Measurements from ENCODE around the gene KLHL11.

KLHL11 gene, protein sequence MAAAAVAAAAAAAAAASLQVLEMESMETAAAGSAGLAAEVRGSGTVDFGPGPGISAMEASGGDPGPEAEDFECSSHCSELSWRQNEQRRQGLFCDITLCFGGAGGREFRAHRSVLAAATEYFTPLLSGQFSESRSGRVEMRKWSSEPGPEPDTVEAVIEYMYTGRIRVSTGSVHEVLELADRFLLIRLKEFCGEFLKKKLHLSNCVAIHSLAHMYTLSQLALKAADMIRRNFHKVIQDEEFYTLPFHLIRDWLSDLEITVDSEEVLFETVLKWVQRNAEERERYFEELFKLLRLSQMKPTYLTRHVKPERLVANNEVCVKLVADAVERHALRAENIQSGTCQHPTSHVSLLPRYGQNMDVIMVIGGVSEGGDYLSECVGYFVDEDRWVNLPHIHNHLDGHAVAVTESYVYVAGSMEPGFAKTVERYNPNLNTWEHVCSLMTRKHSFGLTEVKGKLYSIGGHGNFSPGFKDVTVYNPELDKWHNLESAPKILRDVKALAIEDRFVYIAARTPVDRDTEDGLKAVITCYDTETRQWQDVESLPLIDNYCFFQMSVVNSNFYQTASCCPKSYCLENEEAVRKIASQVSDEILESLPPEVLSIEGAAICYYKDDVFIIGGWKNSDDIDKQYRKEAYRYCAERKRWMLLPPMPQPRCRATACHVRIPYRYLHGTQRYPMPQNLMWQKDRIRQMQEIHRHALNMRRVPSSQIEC

GRCh38 chr17:41864836-41865595 is at the start of gene KLHL11:
Gene KLHL11, minus strand, starts transcription at chr17:41865423. Its CDS starts 53 bp downstream, at chr17:41865370.
- no peak for FAIRE-seq
- TF ChIP-seq CTCF (IDR thresholded peaks at IDR 0.05; ENCODE audit: insufficient read depth, missing control alignments): no peak

GRCh38 chr17:41915020-41915419 is 49.8 kb upstream of the KLHL11 start:
- TF ChIP-seq CTCF (IDR thresholded peaks at IDR 0.05; ENCODE audit: insufficient read depth, missing control alignments): no peak
- FAIRE-seq (no peak), DNase-seq (ENCODE audit: insufficient read length, low spot score) (no peak)

More at GRCh38 chr17:41864836-41865595, at the start of gene KLHL11:
- DNase-seq (ENCODE audit: insufficient read length, low spot score): peak; percentile 80

GRCh38 chr17:41914358-41914766 is 49.1 kb upstream of the KLHL11 start:
- TF ChIP-seq CTCF (IDR thresholded peaks at IDR 0.05; ENCODE audit: insufficient read depth, missing control alignments): no peak
- no peak for FAIRE-seq

DNA sequence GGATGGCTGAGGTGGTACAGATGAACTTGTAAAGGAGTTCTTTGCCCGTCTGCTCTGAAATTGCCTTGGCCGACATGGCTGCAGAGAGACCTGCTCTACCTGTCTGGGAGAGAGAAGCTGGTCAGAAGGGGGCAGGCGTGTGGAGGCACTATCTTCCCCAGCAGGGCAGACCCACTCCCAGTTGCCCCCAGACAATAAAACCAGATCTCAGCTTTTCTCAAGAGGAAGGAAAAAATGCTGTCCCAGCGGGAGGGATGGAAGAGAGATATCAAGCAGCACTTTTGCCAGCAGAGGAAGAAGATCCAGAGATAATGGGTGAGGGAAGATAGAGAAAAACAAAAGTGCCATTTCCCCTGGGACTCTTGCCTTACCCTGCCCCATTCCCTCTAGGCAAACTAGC is 48.6 kb upstream of the KLHL11 start:
- FAIRE-seq (no peak), DNase-seq (ENCODE audit: insufficient read length, low spot score) (no peak)
- no peak for TF ChIP-seq CTCF (IDR thresholded peaks at IDR 0.05; ENCODE audit: insufficient read depth, missing control alignments)

More at GRCh38 chr17:41914358-41914766, 49.1 kb upstream of the KLHL11 start:
- no peak for DNase-seq (ENCODE audit: insufficient read length, low spot score)

DNA sequence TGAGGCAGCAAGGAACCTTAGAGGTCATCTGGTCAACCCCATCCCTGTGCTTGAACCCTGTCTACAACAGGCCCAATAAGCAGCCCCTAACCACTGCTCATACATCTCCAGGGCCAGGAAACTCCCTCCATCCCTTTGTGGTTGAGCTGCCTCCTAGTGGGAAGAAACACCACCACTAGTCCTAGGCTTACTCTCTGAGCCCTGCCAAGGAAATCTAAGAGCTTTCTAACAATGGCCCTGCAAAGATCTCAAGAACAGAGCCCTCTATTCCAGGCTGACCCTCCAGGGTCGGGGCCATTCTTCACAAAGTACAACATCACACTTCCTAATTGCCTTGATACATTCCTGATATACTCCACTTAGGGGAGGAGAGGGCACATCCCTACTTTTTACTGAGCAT is 47.7 kb upstream of the KLHL11 start:
- no peak for FAIRE-seq
- no peak for DNase-seq (ENCODE audit: insufficient read length, low spot score)
- no peak for TF ChIP-seq CTCF (IDR thresholded peaks at IDR 0.05; ENCODE audit: insufficient read depth, missing control alignments)

DNA sequence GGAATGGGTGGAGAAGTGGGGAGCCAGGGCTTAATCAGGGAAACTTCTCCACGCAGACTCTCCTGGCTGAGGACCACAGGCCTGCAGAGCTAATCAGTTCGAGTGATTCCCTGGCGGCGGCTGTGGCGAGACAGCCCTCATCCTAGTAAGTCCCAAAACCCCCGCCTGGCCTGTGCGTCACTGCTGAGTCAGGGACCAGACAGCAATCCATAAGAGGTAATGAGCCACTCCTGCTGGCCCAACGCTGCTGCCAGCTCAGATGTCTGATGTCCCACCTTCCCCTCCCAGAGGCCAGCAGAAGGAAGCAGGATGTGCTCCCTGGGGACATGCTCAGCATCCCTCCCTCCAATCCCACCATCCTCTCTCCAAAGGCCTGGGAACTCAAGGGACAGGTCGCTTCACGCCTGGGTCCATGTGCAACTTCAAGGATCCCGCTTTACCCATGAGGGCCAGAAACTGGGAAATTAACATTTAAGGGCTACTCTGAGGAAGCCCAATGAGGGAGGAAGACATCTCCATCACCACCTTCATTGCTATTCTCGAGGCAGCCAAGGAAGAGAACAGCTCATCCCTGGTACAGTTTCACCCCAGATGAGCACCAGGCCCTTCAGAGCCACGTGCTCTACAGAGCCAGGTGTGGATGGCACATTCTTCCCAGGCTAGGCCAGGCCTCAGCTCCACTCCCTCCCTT is 45.6 kb upstream of the KLHL11 start:
- DNase-seq (ENCODE audit: insufficient read length, low spot score) (no peak), FAIRE-seq (no peak)
- no peak for TF ChIP-seq CTCF (IDR thresholded peaks at IDR 0.05; ENCODE audit: insufficient read depth, missing control alignments)
